Activated CD8-positive, alpha-beta T cell treated with anti-CD3 and anti-CD28 coated beads for 36 hours (primary cell): ENCODE data around the gene BUB3. TPM values are rescaled to one million over a fixed set of nuclear protein-coding genes. Genes with fewer than 3 reads are reported as not detected.

ENCODE experiments used
- ATAC-seq: fragments of 200-7000 bp; cut with Tn5 transposase; one replicate; pipeline ENCODE4 v1.10.0; 2021; ENCODE audit warnings: mild to moderate bottlenecking, moderate library complexity
- CTCF ChIA-PET: fragments of 350-600 bp; sonication (Branson Sonifier 250); formaldehyde crosslinking; loops from one replicate; lab custom pipeline; 2021; ENCODE audit warnings: antibody characterized with exemption; lab: Charles Lee
- POLR2A ChIA-PET: fragments of 350-600 bp; sonication (Branson Sonifier 250); formaldehyde crosslinking; loops from one replicate; lab custom pipeline; 2021; ENCODE audit warnings: antibody characterized with exemption; lab: Charles Lee
- DNase-seq: peaks from one replicate; pipeline ENCODE4 v3.0.0-alpha.2; 2020
- H3K27ac Mint-ChIP-seq: one replicate; pipeline ENCODE4 v1.8.0; 2021; ENCODE audit warnings: mild to moderate bottlenecking, mixed read lengths
- H3K27me3 Mint-ChIP-seq: one replicate; pipeline ENCODE4 v1.8.0; 2021; ENCODE audit warnings: mixed read lengths
- H3K36me3 Mint-ChIP-seq: one replicate; pipeline ENCODE4 v1.8.0; 2021; ENCODE audit warnings: low read depth, mixed read lengths
- H3K4me1 Mint-ChIP-seq: one replicate; pipeline ENCODE4 v1.8.0; 2021; ENCODE audit warnings: low read depth, mixed read lengths
- H3K4me3 Mint-ChIP-seq: one replicate; pipeline ENCODE4 v1.8.0; 2021; ENCODE audit warnings: mild to moderate bottlenecking, moderate library complexity, mixed read lengths
- H3K9me3 Mint-ChIP-seq: one replicate; pipeline ENCODE4 v1.8.0; 2021; ENCODE audit warnings: mixed read lengths
- CTCF ChIP-seq: fragments of 200-600 bp; IDR thresholded peaks from one replicate; pipeline ENCODE4 v1.8.0; 2022; ENCODE audit warnings: antibody characterized with exemption, mild to moderate bottlenecking
- intact Hi-C: fragments of 100-400 bp; cut with micrococcal nuclease; formaldehyde crosslinking; loops from one replicate; pipeline ENCODE4 v1.10.0; 2022
- total RNA-seq, 2 experiments: library from RNA; stranded (reverse); gene quantifications; one replicate each; pipeline ENCODE4 v1.2.3, GENCODE V29; 2021

The BUB3 gene
- total RNA-seq, 2 experiments from 2014 or later: 256 to 273 TPM

- DNase-seq: no peak
- H3K27me3 Mint-ChIP-seq: no peaks in the 10 kb centered on the region
- H3K9me3 Mint-ChIP-seq: peaks cover 18% of the 10 kb centered on the region
- H3K4me3 Mint-ChIP-seq: no peak overlapping the region
- POLR2A ChIA-PET: no interaction called here
- H3K4me1 Mint-ChIP-seq: no peaks in the 10 kb centered on the region
- no peak overlapping the region for H3K27ac Mint-ChIP-seq
- CTCF ChIA-PET: no interaction called here
- peaks cover 59% of the 10 kb centered on the region for H3K36me3 Mint-ChIP-seq
- intact Hi-C loops: no loop called here
- ATAC-seq: no peak
- no peak for TF ChIP-seq CTCF
Measured at GRCh38 chr10:123180101-123181090, 26.2 kb downstream of the BUB3 start.

- ChIA-PET CTCF (interaction anchor here (0.9 to 1.4 kb wide), 2 partner anchors 52 to 70 kb away, joined by 3 to 4 read pairs; no protein-coding TSS in a partner anchor), POLR2A (interaction anchor here (0.7 kb wide), 1 partner anchor 136 kb away, joined by 3 read pairs; no protein-coding TSS in a partner anchor)
- Mint-ChIP-seq H3K27me3 (no peaks in the 10 kb centered on the region), H3K4me1 (no peaks in the 10 kb centered on the region), H3K4me3 (no peak overlapping the region), H3K9me3 (peaks cover 14% of the 10 kb centered on the region), H3K27ac (no peak overlapping the region), H3K36me3 (peaks cover 45% of the 10 kb centered on the region)
- no peak for DNase-seq
- ATAC-seq: no peak
- intact Hi-C loops: no loop called here
- TF ChIP-seq CTCF: no peak
Measured at GRCh38 chr10:123183724-123184123, 29.5 kb downstream of the BUB3 start.

GRCh38 chr10:123187781-123188180, 33.6 kb downstream of the BUB3 start:
- Mint-ChIP-seq H3K4me3 (no peak overlapping the region), H3K27ac (no peak overlapping the region), H3K36me3 (peaks cover 53% of the 10 kb centered on the region), H3K4me1 (no peaks in the 10 kb centered on the region), H3K27me3 (no peaks in the 10 kb centered on the region), H3K9me3 (peaks cover 14% of the 10 kb centered on the region)
- CTCF ChIA-PET: no interaction called here
- DNase-seq (no peak), ATAC-seq (no peak)
- POLR2A ChIA-PET: no interaction called here
- intact Hi-C loops: no loop called here
- no peak for TF ChIP-seq CTCF

- intact Hi-C loops: no loop called here
Measured at GRCh38 chr10:123191886-123192285, 37.7 kb downstream of the BUB3 start.

More at GRCh38 chr10:123191886-123192285, 37.7 kb downstream of the BUB3 start:
- peaks cover 20% of the 10 kb centered on the region for H3K36me3 Mint-ChIP-seq
- H3K9me3 Mint-ChIP-seq: no peaks in the 10 kb centered on the region
- H3K27ac Mint-ChIP-seq: no peak overlapping the region
- TF ChIP-seq CTCF: no peak
- H3K4me3 Mint-ChIP-seq: no peak overlapping the region
- CTCF ChIA-PET: no interaction called here
- POLR2A ChIA-PET: no interaction called here
- DNase-seq: no peak
- no peak for ATAC-seq
- no peaks in the 10 kb centered on the region for H3K4me1 Mint-ChIP-seq
- H3K27me3 Mint-ChIP-seq: no peaks in the 10 kb centered on the region
